Naive thymus-derived CD8-positive, alpha-beta T cell (primary cell): ENCODE results near the gene INO80E. TPM values are rescaled to one million over a fixed set of nuclear protein-coding genes. Genes with fewer than 3 reads are reported as not detected.
A peak's percentile ranks its signal among the peaks of the same experiment; 100 is the strongest.

Experiments
- ATAC-seq, 2 donors: fragments of 150-1000 bp; cut with Tn5 transposase in 1 of 2; sonication (Bioruptor Pico), chemical (Tn5 transposase) in 1 of 2; 1 replicate in 1 of 2; 2 replicates in 1 of 2; pipeline ENCODE4 v1.10.0; 2021; ENCODE audit warnings: mild to moderate bottlenecking in 2 of 2, moderate library complexity in 2 of 2
- POLR2A ChIA-PET: fragments of 350-600 bp; sonication (Branson Sonifier 250); formaldehyde crosslinking; loops from one replicate; lab custom pipeline; 2021; ENCODE audit warnings: antibody characterized with exemption; lab: Charles Lee
- DNase-seq, 10 donors: peaks; one replicate each; pipeline versions ENCODE4 v3.0.0 to v3.0.0-alpha.2; 2020 to 2022
- H3K27ac Mint-ChIP-seq, 10 donors: one replicate each; pipeline ENCODE4 v1.8.0; 2020 to 2022; ENCODE audit warnings: mild to moderate bottlenecking in 10 of 10, mixed read lengths in 10 of 10, moderate library complexity in 4 of 10, inconsistent platforms in 1 of 10
- H3K27me3 Mint-ChIP-seq, 5 donors: one replicate each; pipeline ENCODE4 v1.8.0; 2021 to 2022; ENCODE audit warnings: mixed read lengths in 5 of 5
- H3K36me3 Mint-ChIP-seq, 3 donors: one replicate each; pipeline ENCODE4 v1.8.0; 2020 to 2022; ENCODE audit warnings: mixed read lengths in 3 of 3, mild to moderate bottlenecking in 2 of 3, inconsistent platforms in 1 of 3
- H3K4me1 Mint-ChIP-seq, 4 donors: one replicate each; pipeline ENCODE4 v1.8.0; 2021 to 2022; ENCODE audit warnings: mixed read lengths in 4 of 4
- H3K4me3 Mint-ChIP-seq, 10 donors: one replicate each; pipeline ENCODE4 v1.8.0; 2020 to 2022; ENCODE audit warnings: mild to moderate bottlenecking in 10 of 10, mixed read lengths in 10 of 10, moderate library complexity in 6 of 10, inconsistent platforms in 1 of 10
- H3K9me3 Mint-ChIP-seq, 9 donors: one replicate each; pipeline ENCODE4 v1.8.0; 2020 to 2022; ENCODE audit warnings: mixed read lengths in 9 of 9, mild to moderate bottlenecking in 3 of 9, inconsistent platforms in 1 of 9, moderate library complexity in 1 of 9
- polyA plus RNA-seq, 3 donors: library from polyadenylated mRNA; unstranded; fragments of 300-500 nt; fragmentation: Illumina TruSeq; gene quantifications; one replicate each; pipeline ENCODE4 v1.2.3, GENCODE V29; 2021
- total RNA-seq, 8 experiments: library from RNA in 2 of 8; stranded (reverse) in 2 of 8; gene quantifications; one replicate each; pipeline ENCODE4 v1.2.3 and lab custom pipeline; 2021 to 2026

INO80E gene
- total and polyA plus RNA-seq, 5 experiments from 2014 or later: 6.5 to 115 (median 8.9) TPM

- Mint-ChIP-seq H3K27ac (peak overlapping the region in 6 of 10 donors; percentile 25 to 85 (median 42)), H3K4me1 (peaks cover 19 to 43% (median 39%) of the 10 kb centered on the region in 4 donors), H3K27me3 (no peaks in the 10 kb centered on the region), H3K4me3 (peak overlapping the region in 2 of 10 donors; percentile 20 to 96), H3K36me3 (peaks cover 0 to 35% (median 5%) of the 10 kb centered on the region in 3 donors), H3K9me3 (no peaks in the 10 kb centered on the region)
- DNase-seq (no peak), ATAC-seq (no peak)
- POLR2A ChIA-PET: interaction anchor here (1.7 kb wide), 1 partner anchor 16 kb away, joined by 6 read pairs; no protein-coding TSS in a partner anchor
These were observed 18.8 kb upstream of the INO80E start for GRCh38 chr16:29977063-29977825.

GRCh38 chr16:29978081-29978480, 18.0 kb upstream of the INO80E start:
- no peak for DNase-seq
- Mint-ChIP-seq H3K4me1 (peaks cover 16 to 39% (median 33%) of the 10 kb centered on the region in 4 donors), H3K27me3 (no peaks in the 10 kb centered on the region), H3K27ac (peak overlapping the region in 2 of 10 donors; percentile 15 to 27), H3K9me3 (no peaks in the 10 kb centered on the region), H3K4me3 (no peak overlapping the region), H3K36me3 (peaks cover 0 to 43% (median 5%) of the 10 kb centered on the region in 3 donors)
- POLR2A ChIA-PET: no interaction called here
- ATAC-seq: no peak

GRCh38 chr16:29978564-29979270, 17.3 kb upstream of the INO80E start:
- Mint-ChIP-seq H3K4me3 (no peak overlapping the region), H3K27ac (peak overlapping the region in 2 of 10 donors; percentile 27 to 40), H3K27me3 (no peaks in the 10 kb centered on the region), H3K4me1 (peaks cover 15 to 33% (median 29%) of the 10 kb centered on the region in 4 donors), H3K9me3 (no peaks in the 10 kb centered on the region), H3K36me3 (peaks cover 0 to 50% (median 5%) of the 10 kb centered on the region in 3 donors)
- DNase-seq (no peak), ATAC-seq (no peak)
- POLR2A ChIA-PET: no interaction called here

GRCh38 chr16:29982560-29983419, 13.3 kb upstream of the INO80E start:
- Mint-ChIP-seq H3K36me3 (peaks cover 0 to 81% (median 7%) of the 10 kb centered on the region in 3 donors), H3K4me1 (peaks cover 0 to 4% (median under 1%) of the 10 kb centered on the region in 4 donors), H3K9me3 (no peaks in the 10 kb centered on the region), H3K27me3 (no peaks in the 10 kb centered on the region), H3K27ac (peak overlapping the region in 1 of 10 donors; percentile 15), H3K4me3 (no peak overlapping the region)
- POLR2A ChIA-PET: interaction anchor here (0.6 kb wide), 2 partner anchors 11 kb away, joined by 3 read pairs; no protein-coding TSS in a partner anchor
- no peak for DNase-seq
- no peak for ATAC-seq

- H3K4me1 Mint-ChIP-seq: peaks cover 0 to 6% (median 2%) of the 10 kb centered on the region in 4 donors
- POLR2A ChIA-PET: no interaction called here
- no peaks in the 10 kb centered on the region for H3K9me3 Mint-ChIP-seq
- DNase-seq: no peak
- no peak overlapping the region for H3K4me3 Mint-ChIP-seq
- ATAC-seq: no peak
- no peaks in the 10 kb centered on the region for H3K27me3 Mint-ChIP-seq
- H3K36me3 Mint-ChIP-seq: peaks cover 0 to 83% (median 9%) of the 10 kb centered on the region in 3 donors
- no peak overlapping the region for H3K27ac Mint-ChIP-seq
These were observed 12.5 kb upstream of the INO80E start for GRCh38 chr16:29983420-29984136.

- ATAC-seq (no peak), DNase-seq (no peak)
- H3K27me3 Mint-ChIP-seq: no peaks in the 10 kb centered on the region
- H3K36me3 Mint-ChIP-seq: peaks cover 0 to 82% (median 8%) of the 10 kb centered on the region in 3 donors
- POLR2A ChIA-PET: no interaction called here
- no peak overlapping the region for H3K4me3 Mint-ChIP-seq
- no peaks in the 10 kb centered on the region for H3K9me3 Mint-ChIP-seq
- no peak overlapping the region for H3K27ac Mint-ChIP-seq
- peaks cover 0 to 8% (median 2%) of the 10 kb centered on the region in 4 donors for H3K4me1 Mint-ChIP-seq
These were observed 11.8 kb upstream of the INO80E start for GRCh38 chr16:29984137-29984763.

GRCh38 chr16:29984764-29985147, 11.3 kb upstream of the INO80E start:
- Mint-ChIP-seq H3K36me3 (peaks cover 0 to 83% (median 6%) of the 10 kb centered on the region in 3 donors), H3K9me3 (no peaks in the 10 kb centered on the region), H3K4me3 (no peak overlapping the region), H3K27ac (no peak overlapping the region), H3K27me3 (no peaks in the 10 kb centered on the region), H3K4me1 (peaks cover 0 to 8% (median 2%) of the 10 kb centered on the region in 4 donors)
- ATAC-seq (no peak), DNase-seq (no peak)
- POLR2A ChIA-PET: interaction anchor here (0.6 kb wide), 1 partner anchor 133 kb away, joined by 3 read pairs; no protein-coding TSS in a partner anchor

- H3K36me3 Mint-ChIP-seq: peaks cover 0 to 83% (median 4%) of the 10 kb centered on the region in 3 donors
- peak overlapping the region in 1 of 10 donors; percentile 53 for H3K27ac Mint-ChIP-seq
- no peak overlapping the region for H3K4me3 Mint-ChIP-seq
- H3K27me3 Mint-ChIP-seq: no peaks in the 10 kb centered on the region
- H3K4me1 Mint-ChIP-seq: peaks cover 0 to 8% (median 2%) of the 10 kb centered on the region in 4 donors
- POLR2A ChIA-PET: interaction anchor here (0.5 to 0.9 kb wide), 3 partner anchors 12 to 384 kb away, joined by 3 read pairs; partner anchors contain the start of gene TAOK2
- ATAC-seq (no peak), DNase-seq (no peak)
- no peaks in the 10 kb centered on the region for H3K9me3 Mint-ChIP-seq
These were observed 10.7 kb upstream of the INO80E start for GRCh38 chr16:29985271-29985811.

GRCh38 chr16:29986231-29986630, 9.8 kb upstream of the INO80E start:
- peak in 1 of 10 donors; percentile 47 for DNase-seq
- peaks cover 0 to 79% (median 4%) of the 10 kb centered on the region in 3 donors for H3K36me3 Mint-ChIP-seq
- no peak overlapping the region for H3K4me3 Mint-ChIP-seq
- peak overlapping the region in 1 of 10 donors; percentile 53 for H3K27ac Mint-ChIP-seq
- peaks cover 0 to 8% (median 2%) of the 10 kb centered on the region in 4 donors for H3K4me1 Mint-ChIP-seq
- ATAC-seq: no peak
- POLR2A ChIA-PET: interaction anchor here (0.9 to 1.1 kb wide), 2 partner anchors 13 to 60 kb away, joined by 3 read pairs; partner anchors contain the start of genes KCTD13 and TAOK2
- H3K27me3 Mint-ChIP-seq: no peaks in the 10 kb centered on the region
- no peaks in the 10 kb centered on the region for H3K9me3 Mint-ChIP-seq

GRCh38 chr16:29986931-29987330, 9.1 kb upstream of the INO80E start:
- DNase-seq (peak in 1 of 10 donors; percentile 58), ATAC-seq (no peak)
- no peaks in the 10 kb centered on the region for H3K9me3 Mint-ChIP-seq
- H3K4me3 Mint-ChIP-seq: no peak overlapping the region
- no peak overlapping the region for H3K27ac Mint-ChIP-seq
- no peaks in the 10 kb centered on the region for H3K27me3 Mint-ChIP-seq
- H3K4me1 Mint-ChIP-seq: peaks cover 0 to 8% (median 2%) of the 10 kb centered on the region in 4 donors
- H3K36me3 Mint-ChIP-seq: peaks cover 0 to 81% (median 4%) of the 10 kb centered on the region in 3 donors
- POLR2A ChIA-PET: interaction anchor here (1.1 kb wide), 1 partner anchor 61 kb away, joined by 3 read pairs; the partner anchor contains the start of gene KCTD13
